ENCODE data around the gene WDR46. TPM values are rescaled to one million over a fixed set of nuclear protein-coding genes. Genes with fewer than 3 reads are reported as not detected.

Gene WDR46
- total and polyA plus RNA-seq, 2 of the 13 experiments (the other 11 are each of a cell fraction or from before 2014, with no cell fraction given), result 47.4 to 105 TPM

DNA sequence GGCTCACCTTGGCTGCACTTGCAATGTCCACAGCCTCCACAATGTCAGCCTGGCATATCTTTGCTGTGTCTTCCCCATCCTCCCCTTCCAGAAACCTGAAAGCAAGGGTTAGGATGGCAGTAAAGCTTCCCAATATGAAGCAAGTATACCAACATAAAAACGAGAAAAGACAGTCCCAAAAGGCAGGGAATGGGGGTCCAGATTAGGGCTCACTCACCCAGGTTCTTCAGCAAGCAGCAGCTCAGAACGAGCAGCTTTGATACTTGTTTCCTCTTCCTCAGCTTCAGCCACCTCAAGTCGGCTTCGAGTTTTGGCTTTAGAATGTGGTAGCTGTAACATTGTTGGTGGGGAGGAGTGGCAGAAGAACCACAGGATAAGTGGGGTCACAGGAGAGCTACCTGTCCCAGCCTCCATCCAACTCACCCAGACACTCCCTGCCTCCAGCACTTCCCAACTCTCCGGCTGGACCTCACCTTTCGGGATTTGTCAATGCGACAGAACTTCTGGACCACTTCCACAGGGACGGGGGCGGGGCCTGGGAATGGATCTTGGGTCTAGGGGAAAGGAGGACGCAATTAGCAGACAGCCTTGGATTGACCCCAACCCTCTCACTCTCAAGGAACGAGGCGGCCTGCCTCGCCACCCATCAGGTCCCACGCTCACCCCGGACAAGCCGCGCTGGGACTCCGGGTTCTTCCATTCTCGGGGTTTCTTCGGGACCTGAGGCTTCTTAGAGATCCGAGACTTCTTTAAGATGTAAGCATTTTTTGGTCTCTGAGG lies 708 bp downstream of the WDR46 start (continued):
- no peak for TF ChIP-seq FOSL2 (CRISPR knock-in tag; IDR thresholded peaks at IDR 0.05)
- TF ChIP-seq, protein P1, sequence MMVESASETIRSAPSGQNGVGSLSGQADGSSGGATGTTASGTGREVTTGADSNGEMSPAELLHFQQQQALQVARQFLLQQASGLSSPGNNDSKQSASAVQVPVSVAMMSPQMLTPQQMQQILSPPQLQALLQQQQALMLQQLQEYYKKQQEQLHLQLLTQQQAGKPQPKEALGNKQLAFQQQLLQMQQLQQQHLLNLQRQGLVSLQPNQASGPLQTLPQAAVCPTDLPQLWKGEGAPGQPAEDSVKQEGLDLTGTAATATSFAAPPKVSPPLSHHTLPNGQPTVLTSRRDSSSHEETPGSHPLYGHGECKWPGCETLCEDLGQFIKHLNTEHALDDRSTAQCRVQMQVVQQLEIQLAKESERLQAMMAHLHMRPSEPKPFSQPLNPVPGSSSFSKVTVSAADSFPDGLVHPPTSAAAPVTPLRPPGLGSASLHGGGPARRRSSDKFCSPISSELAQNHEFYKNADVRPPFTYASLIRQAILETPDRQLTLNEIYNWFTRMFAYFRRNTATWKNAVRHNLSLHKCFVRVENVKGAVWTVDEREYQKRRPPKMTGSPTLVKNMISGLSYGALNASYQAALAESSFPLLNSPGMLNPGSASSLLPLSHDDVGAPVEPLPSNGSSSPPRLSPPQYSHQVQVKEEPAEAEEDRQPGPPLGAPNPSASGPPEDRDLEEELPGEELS (CRISPR knock-in tag; IDR thresholded peaks at IDR 0.05), result no peak
- no peak for TF ChIP-seq SRSF9 (IDR thresholded peaks at IDR 0.05; ENCODE audit: borderline replicate concordance, insufficient read depth, low read depth, low read length, poor library complexity, severe bottlenecking)
- TF ChIP-seq HCFC1 (IDR thresholded peaks at IDR 0.05; ENCODE audit: low read depth, low read length), result no peak
- no peak for TF ChIP-seq FOXA3 (CRISPR knock-in tag; IDR thresholded peaks at IDR 0.05)
- no peak for TF ChIP-seq ZNF510 (CRISPR knock-in tag; IDR thresholded peaks at IDR 0.05; ENCODE audit: low read depth)
- TF ChIP-seq NRL (CRISPR knock-in tag; IDR thresholded peaks at IDR 0.05; ENCODE audit: borderline replicate concordance), result peak; percentile 17; the same call in 1 of the 2 replicates
- no peak for TF ChIP-seq ZNF746 (CRISPR knock-in tag; IDR thresholded peaks at IDR 0.05)
- TF ChIP-seq AKAP8 (CRISPR knock-in tag; IDR thresholded peaks at IDR 0.05), result no peak
- TF ChIP-seq, protein P2, sequence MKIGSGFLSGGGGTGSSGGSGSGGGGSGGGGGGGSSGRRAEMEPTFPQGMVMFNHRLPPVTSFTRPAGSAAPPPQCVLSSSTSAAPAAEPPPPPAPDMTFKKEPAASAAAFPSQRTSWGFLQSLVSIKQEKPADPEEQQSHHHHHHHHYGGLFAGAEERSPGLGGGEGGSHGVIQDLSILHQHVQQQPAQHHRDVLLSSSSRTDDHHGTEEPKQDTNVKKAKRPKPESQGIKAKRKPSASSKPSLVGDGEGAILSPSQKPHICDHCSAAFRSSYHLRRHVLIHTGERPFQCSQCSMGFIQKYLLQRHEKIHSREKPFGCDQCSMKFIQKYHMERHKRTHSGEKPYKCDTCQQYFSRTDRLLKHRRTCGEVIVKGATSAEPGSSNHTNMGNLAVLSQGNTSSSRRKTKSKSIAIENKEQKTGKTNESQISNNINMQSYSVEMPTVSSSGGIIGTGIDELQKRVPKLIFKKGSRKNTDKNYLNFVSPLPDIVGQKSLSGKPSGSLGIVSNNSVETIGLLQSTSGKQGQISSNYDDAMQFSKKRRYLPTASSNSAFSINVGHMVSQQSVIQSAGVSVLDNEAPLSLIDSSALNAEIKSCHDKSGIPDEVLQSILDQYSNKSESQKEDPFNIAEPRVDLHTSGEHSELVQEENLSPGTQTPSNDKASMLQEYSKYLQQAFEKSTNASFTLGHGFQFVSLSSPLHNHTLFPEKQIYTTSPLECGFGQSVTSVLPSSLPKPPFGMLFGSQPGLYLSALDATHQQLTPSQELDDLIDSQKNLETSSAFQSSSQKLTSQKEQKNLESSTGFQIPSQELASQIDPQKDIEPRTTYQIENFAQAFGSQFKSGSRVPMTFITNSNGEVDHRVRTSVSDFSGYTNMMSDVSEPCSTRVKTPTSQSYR (CRISPR knock-in tag; IDR thresholded peaks at IDR 0.05; ENCODE audit: borderline replicate concordance), result no peak
- no peak for TF ChIP-seq PHF21A (CRISPR knock-in tag; IDR thresholded peaks at IDR 0.05)
- TF ChIP-seq ZBTB38 (CRISPR knock-in tag; IDR thresholded peaks at IDR 0.05), result 0 out of 2 replicates have a peak, but pooled peaks have one; percentile 11
- TF ChIP-seq NFE2L2 (IDR thresholded peaks at IDR 0.05; ENCODE audit: low read length), result no peak
- no peak for TF ChIP-seq CAMTA2 (CRISPR knock-in tag; IDR thresholded peaks at IDR 0.05; ENCODE audit: borderline replicate concordance)
- TF ChIP-seq ZNF883 (CRISPR knock-in tag; IDR thresholded peaks at IDR 0.05; ENCODE audit: not compliant biosample characterization), result no peak
- TF ChIP-seq, protein P3, sequence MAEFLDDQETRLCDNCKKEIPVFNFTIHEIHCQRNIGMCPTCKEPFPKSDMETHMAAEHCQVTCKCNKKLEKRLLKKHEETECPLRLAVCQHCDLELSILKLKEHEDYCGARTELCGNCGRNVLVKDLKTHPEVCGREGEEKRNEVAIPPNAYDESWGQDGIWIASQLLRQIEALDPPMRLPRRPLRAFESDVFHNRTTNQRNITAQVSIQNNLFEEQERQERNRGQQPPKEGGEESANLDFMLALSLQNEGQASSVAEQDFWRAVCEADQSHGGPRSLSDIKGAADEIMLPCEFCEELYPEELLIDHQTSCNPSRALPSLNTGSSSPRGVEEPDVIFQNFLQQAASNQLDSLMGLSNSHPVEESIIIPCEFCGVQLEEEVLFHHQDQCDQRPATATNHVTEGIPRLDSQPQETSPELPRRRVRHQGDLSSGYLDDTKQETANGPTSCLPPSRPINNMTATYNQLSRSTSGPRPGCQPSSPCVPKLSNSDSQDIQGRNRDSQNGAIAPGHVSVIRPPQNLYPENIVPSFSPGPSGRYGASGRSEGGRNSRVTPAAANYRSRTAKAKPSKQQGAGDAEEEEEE (CRISPR knock-in tag; IDR thresholded peaks at IDR 0.05; ENCODE audit: borderline replicate concordance), result no peak
